ENCODE measurements around the gene TMEM88.

TMEM88 gene

DNA sequence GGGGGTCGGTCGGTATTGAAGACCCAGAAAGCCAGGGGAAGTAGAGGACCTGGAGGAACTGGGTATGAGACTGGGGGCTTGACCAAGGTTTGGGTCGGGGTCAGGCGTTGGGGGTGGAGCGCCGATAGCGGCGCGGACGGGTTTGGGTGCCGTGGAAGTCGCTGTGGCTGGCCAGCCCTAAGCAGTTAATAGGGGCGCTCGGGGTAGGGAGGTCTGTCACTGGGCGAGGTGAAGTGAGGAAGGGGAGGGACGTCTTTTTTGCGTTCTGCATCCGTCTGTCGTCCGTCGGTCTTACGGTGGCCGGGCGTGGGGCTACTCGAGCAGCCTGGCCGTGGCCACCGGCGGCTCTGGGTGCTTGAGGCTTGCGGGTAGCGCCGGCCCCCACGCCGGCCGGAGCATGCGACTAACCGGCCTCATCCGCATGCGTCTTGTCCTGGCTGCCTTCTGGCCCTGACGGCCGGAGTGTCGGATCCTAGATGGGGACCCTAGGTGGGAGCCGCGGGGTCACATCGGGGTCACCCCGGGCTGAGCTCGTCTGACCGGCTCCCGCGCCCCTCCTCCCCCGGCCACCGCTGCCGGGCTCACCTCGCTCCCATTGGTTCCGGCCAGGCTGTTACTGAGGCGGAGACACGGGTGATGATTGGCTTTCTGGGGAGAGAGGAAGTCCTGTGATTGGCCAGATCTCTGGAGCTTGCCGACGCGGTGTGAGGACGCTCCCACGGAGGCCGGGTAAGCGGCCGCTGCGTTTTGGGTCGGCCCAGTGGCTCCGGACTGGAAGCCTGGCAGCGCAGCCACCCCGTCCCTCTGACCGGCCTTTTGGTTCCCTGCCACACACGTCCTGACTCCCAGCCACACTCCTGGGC lies 10.3 kb upstream of the TMEM88 start:
- DNase-seq = peak; percentile 89

GRCh38 chr17:7845359-7846062 lies 9.4 kb upstream of the TMEM88 start:
- no peak for DNase-seq

DNA sequence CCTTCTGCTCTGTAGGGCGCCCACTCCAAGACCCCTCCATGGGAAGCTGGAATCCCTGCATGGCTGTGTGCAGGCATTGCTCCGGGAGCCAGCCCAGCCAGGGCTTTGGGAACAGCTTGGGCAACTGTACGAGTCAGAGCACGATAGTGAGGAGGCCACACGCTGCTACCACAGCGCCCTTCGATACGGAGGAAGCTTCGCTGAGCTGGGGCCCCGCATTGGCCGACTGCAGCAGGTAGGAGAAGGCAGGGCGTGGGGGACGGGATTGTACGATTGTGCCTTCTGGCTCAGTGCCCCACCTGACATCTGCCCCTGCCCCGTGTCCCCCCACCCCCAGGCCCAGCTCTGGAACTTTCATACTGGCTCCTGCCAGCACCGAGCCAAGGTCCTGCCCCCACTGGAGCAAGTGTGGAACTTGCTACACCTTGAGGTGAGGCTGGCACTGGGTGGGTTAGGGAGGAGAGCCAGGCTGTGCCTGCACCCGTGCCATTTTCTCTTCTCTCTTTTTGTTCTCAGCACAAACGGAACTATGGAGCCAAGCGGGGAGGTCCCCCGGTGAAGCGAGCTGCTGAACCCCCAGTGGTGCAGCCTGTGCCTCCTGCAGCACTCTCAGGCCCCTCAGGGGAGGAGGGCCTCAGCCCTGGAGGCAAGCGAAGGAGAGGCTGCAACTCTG lies 8.7 kb upstream of the TMEM88 start:
- DNase-seq = no peak

- no peak for DNase-seq
These were observed 7.9 kb upstream of the TMEM88 start for GRCh38 chr17:7846765-7847661.

DNA sequence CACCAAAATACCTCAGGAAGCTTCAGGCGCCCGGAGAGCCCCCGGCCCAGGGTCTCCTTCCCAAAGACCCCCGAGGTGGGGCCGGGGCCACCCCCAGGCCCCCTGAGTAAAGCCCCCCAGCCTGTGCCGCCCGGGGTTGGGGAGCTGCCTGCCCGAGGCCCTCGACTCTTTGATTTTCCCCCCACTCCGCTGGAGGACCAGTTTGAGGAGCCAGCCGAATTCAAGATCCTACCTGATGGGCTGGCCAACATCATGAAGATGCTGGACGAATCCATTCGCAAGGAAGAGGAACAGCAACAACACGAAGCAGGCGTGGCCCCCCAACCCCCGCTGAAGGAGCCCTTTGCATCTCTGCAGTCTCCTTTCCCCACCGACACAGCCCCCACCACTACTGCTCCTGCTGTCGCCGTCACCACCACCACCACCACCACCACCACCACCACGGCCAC lies 6.7 kb upstream of the TMEM88 start:
- no peak for DNase-seq

DNA sequence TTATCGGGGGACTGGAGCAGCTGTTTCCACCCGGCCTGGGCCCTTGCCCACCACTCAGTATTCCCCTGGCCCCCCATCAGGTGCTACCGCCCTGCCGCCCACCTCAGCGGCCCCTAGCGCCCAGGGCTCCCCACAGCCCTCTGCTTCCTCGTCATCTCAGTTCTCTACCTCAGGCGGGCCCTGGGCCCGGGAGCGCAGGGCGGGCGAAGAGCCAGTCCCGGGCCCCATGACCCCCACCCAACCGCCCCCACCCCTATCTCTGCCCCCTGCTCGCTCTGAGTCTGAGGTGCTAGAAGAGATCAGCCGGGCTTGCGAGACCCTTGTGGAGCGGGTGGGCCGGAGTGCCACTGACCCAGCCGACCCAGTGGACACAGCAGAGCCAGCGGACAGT lies 6.1 kb upstream of the TMEM88 start:
- no peak for DNase-seq

DNA sequence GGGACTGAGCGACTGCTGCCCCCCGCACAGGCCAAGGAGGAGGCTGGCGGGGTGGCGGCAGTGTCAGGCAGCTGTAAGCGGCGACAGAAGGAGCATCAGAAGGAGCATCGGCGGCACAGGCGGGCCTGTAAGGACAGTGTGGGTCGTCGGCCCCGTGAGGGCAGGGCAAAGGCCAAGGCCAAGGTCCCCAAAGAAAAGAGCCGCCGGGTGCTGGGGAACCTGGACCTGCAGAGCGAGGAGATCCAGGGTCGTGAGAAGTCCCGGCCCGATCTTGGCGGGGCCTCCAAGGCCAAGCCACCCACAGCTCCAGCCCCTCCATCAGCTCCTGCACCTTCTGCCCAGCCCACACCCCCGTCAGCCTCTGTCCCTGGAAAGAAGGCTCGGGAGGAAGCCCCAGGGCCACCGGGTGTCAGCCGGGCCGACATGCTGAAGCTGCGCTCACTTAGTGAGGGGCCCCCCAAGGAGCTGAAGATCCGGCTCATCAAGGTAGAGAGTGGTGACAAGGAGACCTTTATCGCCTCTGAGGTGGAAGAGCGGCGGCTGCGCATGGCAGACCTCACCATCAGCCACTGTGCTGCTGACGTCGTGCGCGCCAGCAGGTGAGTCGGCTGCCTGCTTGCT lies 5.6 kb upstream of the TMEM88 start:
- no peak for DNase-seq

- DNase-seq = no peak
These were observed 4.9 kb upstream of the TMEM88 start for GRCh38 chr17:7849751-7850504.

DNA sequence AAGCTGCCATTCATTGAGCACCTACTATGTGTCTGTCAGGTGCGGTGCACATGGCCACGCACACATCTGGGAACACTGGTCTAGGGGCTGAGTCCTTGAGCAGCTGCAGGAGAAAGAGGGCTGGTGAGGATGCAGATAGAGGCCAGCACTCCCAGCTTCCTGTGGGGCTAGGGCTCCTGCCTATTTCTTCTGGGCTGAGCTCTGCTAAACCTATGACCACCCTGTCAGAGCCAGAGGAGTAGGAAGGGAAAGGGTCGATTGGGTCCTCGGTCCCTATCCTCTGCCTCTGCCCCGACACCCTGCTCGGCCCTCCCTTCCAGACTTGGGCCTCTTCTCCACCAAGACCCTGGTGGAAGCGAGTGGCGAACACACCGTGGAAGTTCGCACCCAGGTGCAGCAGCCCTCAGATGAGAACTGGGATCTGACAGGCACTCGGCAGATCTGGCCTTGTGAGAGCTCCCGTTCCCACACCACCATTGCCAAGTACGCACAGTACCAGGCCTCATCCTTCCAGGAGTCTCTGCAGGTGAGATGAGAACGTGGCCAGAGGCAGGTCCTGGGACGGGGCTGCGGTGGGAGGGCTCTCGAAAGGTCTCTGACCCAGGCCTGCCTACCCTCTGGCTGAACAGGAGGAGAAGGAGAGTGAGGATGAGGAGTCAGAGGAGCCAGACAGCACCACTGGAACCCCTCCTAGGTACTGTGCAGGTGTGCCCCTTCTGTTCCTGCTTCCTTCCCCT lies 4.0 kb upstream of the TMEM88 start:
- no peak for DNase-seq

- DNase-seq = peak; percentile 94
These were observed 3.2 kb upstream of the TMEM88 start for GRCh38 chr17:7851438-7852261.

- no peak for DNase-seq
These were observed 2.6 kb upstream of the TMEM88 start for GRCh38 chr17:7852262-7852670.

GRCh38 chr17:7852919-7853690 lies 1.8 kb upstream of the TMEM88 start:
- DNase-seq = no peak

DNA sequence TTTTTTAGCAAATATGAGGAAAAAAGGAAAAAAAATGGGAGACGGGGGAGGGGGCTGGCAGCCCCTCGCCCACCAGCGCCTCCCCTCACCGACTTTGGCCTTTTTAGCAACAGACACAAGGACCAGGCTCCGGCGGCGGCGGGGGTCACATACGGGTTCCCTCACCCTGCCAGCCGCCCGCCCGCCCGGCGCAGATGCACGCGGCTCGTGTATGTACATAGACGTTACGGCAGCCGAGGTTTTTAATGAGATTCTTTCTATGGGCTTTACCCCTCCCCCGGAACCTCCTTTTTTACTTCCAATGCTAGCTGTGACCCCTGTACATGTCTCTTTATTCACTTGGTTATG lies 1.2 kb upstream of the TMEM88 start:
- no peak for DNase-seq

GRCh38 chr17:7854078-7854777 lies 638 bp upstream of the TMEM88 start:
- no peak for DNase-seq

- DNase-seq = no peak
These were observed 769 bp downstream of the TMEM88 start for GRCh38 chr17:7855660-7856010.

GRCh38 chr17:7856011-7856810 lies 1.3 kb downstream of the TMEM88 start:
- DNase-seq = peak; percentile 23

All from RPMI8226 (cell line).